DMS79 treated with DMSO at 0.1 percent for 48 hours (cell line): ENCODE measurements around the gene FREM2.
A peak's percentile ranks its signal among the peaks of the same experiment; 100 is the strongest.

Experiments used
- DNase-seq: peaks from one replicate; lab custom pipeline; 2025; lab: John Stamatoyannopoulos, UW

Gene FREM2

DNA sequence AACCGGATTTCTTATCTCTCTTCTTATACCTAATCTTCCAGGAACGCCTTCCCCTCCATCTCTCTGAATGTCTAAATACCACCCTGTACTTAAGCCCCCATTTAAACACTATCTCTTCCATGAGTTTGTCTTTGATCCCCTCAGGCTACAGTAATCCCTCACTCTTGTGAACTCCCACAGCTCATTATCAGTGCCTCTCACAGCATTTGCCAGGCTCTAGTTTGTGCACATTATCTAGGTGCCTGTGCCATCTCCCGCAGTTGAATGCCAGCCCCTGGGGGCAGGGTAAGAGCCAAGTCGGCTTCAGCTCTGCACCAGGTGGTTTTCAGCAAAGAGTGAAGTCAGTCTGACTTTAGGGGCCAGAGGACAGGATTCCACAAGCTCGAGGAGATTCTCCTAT lies 71.4 kb downstream of the FREM2 start:
- DNase-seq = no peak

GRCh38 chr13:38759390-38759789 lies 72.5 kb downstream of the FREM2 start:
- no peak for DNase-seq

GRCh38 chr13:38763446-38764381 lies 76.8 kb downstream of the FREM2 start:
- peak; percentile 24 for DNase-seq

DNA sequence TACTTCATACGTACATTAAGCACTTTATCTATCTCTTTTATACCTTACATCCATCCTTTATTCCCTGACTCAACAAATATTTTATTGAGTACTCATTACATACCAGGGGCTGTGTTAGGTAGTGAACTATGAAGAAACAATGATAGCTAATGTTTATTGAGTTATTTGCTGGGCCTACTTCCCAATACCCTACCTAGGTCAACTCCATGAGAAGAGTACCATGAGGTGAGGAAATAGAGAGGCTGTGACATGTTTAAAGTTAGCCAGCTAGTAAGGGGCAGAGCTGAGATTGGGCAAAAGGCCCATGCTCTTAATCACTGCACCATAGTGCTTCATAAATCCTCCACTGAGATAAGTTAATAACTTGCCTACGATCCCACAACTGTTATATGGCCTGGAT lies 79.9 kb downstream of the FREM2 start:
- DNase-seq = no peak

DNA sequence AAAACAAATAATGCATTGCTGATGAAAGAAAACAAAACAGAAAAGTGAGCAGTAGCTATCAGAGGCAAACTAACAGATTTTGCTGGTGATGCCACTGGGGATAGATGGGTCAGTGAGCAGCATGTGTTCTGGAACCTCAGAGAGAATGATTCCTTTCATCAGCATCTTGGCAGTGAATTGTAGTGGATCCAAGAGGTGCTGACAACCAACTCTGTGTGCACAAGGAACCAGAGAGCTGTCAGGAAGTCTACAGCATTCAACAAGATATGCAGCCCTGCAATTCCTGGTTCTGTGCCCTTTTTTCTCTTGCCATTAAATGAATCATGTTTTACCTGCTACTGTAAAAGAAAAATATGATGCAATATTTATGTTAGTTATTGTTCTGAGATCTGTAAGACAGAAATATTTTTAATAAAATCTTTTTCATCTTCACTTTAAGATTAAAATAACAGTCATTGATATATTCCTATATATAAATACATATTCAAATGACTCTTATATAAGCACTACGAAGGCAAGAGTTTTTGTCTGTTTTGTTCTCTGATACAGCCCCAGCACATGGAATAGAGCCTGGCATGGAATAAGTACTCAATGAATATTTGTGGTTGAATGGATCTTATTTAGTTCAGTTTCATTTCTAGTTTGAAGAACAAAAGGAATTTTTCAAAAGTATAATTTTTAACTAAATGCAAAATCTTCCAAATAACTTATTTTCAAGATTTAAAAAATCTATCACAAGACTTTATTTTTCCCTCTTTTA lies 80.8 kb downstream of the FREM2 start:
- no peak for DNase-seq

DNA sequence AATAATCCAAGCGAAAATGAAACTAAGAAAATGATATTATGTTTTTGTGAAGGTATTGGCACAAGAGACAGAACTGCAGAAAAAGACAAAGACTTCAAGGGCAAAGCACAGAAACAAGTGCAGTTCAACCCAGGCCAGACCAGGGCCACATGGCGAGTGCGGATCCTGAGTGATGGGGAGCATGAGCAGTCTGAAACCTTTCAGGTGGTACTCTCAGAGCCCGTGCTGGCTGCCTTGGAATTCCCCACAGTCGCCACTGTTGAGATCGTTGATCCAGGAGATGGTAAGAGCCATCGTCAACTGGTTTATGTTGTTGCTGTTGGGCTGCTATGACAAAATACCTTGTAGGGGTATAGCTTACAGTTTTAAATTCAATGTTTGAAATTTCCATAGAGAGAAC lies 82.6 kb downstream of the FREM2 start:
- no peak for DNase-seq

DNA sequence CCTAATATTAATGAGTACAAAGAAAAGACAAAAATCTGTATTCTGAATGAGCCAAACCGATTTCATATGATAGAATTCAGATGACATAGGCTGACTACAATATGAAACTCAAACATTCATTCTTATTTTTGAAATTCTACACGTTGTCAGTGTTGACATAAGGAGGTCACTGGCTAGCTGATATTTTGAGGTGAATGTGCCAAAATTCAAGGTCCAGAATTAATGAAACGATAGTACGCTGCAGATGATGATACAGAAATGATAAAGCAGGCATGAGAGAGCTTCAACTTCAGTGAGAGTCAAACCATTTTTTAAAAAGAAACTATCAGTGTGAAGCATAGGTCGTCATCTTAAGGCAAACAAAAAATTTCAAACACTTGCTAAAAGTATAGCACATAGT lies 88.2 kb downstream of the FREM2 start:
- DNase-seq = no peak

GRCh38 chr13:38777347-38778119 lies 90.7 kb downstream of the FREM2 start:
- no peak for DNase-seq

DNA sequence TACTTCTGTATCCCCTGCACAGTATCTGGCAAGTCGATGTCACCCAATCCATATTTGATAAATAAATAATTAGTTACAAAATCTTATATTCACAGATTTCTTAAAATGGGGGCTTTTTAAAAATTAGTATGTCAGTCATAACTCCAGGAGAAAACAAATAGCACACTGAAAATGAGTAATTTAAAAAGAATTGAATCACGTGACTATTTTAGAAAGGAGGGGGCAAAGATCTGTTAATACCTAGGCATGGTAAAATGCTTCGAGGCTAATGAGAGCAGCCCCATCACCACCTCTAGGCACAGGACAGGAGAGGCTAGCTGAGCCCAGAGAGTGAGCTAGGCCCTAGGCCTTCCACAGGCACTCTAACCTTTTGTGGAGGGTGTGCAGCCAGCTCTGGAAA lies 94.7 kb downstream of the FREM2 start:
- DNase-seq = no peak

DNA sequence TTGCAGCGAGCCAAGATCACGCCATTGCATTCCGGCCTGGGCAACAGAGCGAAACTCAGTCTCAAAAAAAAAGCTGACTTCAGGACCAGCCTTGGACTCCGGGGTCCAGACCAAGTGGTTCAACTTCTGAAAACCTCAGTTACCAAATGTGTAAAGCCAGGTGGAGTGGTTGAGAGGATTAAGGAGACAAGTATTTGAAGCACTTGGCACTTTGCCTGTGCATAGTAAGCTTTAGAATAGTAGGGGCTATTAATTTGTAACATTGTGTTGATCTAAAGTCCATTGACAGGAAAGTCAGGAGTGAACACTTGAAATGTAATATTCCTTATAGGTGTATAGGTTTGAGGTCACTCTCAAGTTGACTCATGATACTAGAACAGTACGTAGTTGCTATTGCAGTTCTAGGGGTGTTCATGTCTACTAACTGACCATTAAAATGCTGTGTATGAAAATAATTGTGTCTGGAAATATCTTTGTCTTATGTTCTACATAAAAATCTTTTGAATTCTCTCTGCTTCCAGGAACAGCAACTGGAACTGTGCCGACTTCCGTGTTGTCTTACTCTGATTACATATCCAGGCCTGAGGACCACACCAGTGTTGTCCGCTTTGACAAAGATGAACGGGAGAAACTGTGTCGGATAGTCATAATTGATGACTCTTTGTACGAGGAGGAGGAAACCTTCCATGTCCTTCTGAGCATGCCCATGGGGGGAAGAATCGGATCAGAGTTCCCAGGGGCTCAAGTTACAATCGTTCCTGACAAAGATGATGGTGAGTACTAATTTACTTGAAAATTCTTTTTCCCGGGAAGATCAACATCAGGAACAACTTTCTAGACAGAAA lies 97.4 kb downstream of the FREM2 start:
- no peak for DNase-seq

- DNase-seq = no peak
Measured at GRCh38 chr13:38785042-38785441, 98.2 kb downstream of the FREM2 start.

DNA sequence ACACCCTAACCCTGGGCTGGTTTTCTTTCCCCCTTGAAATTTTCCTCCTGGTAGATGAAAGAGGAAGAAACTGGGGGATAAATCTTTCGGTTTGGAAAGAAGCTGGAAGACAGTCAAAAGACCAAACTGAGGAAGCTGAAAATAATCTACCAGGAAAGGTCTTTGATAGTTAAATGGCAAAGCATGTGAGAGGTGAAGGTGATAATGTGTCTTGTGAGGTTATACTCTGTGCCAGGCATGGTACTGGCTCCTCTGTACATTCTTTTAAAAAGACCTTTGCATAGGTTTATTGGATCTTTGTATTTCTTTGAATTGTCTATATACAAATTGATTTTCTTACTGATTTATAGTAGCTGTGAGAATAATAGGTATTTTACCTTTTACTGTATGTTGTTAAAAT lies 98.6 kb downstream of the FREM2 start:
- DNase-seq = no peak

DNA sequence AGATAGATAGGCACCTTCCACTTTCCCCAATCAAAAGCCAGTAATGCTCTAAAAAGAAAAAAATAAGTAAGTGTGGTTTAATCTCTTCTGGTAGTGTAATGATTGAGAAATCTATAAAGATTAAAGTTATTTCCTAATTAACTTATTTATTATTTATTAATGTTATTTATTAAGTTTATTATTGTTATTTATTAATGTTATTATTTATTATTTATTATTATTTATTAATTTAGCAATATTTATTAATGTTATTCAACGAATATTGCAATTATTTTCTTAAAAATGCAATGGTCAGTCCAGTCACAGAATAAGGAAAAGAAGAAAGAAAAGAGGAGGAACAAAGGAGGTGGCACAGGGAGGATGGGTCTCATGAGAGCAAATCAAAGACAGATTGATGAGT lies 100.7 kb downstream of the FREM2 start:
- no peak for DNase-seq

DNA sequence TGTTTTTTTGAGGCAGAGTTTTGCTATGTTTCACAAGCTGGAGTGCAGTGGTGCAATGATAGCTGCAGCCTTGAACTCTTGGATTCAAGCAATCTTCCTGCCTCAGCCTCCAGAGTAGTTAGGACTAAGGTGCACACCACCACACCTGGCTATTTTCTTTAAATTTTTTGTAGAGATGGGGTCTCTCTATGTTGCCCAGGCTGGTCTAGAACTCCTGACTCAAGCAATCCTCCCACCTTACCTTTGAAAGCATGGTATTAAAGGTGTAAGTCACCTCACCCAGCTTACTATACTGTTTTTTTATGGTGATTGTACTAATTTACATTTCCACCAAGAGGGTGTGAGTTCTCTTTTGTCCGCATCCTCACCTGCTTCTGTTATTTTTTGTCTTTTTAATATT lies 110.0 kb downstream of the FREM2 start:
- DNase-seq = no peak

GRCh38 chr13:38803531-38803930 lies 116.7 kb downstream of the FREM2 start:
- DNase-seq = no peak

DNA sequence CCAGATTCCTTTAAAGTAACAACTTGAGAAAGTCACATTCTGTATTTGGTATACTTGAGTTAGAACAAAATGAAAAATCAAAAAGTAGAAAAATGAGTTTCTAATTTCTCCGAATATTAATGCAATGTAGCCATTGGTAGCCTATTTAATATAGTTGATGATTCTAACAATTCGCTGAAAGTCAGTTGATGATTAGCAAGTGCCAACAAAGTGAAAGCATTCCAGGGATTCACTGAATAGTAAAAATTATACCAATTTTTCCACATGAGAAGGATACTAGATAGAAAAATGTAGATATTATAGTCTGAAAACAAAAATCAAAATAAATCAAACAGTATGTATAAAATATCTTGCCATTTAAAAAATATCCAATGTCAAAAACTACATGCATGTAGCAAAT lies 117.2 kb downstream of the FREM2 start:
- no peak for DNase-seq

GRCh38 chr13:38804536-38804935 lies 117.7 kb downstream of the FREM2 start:
- DNase-seq = no peak

DNA sequence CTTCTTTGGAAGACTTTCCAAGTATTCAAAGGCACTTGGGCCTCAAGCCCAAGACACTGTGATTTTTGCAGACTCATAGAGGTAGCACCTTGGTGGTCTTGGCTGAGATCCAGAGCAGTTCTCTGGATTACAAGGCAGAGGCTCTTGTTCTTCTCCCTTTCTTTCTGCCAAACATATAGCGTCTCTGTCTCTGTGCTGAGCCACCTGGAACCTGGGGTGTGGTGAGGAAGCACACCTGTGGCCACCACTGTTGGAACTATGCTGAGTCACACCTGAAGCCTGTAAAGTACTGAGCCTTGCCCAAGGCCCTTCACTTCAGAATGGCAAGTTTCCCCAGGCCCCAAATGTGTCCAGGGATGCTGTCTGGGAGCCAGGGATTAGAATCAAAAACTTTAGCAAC lies 127.5 kb downstream of the FREM2 start:
- no peak for DNase-seq

GRCh38 chr13:38819053-38819452 lies 132.2 kb downstream of the FREM2 start:
- DNase-seq = no peak

DNA sequence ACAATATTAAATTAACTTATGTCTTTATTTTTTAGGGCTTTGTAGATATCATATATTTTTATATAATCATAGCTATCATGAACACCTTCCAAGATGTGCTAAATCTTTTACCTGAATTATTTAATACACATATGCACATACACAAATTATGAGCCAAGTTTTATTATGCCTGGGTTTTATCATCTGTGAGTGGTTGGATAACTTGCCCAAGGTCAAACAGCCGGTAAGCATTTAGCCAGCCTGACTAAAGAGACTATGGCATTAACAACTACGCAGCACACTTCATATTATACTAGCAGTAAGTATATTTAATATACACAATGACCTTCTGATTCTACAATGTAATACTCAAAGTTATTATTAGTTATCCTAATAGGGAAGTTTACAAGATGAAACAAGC lies 132.7 kb downstream of the FREM2 start:
- DNase-seq = no peak

GRCh38 chr13:38821770-38822551 lies 135.1 kb downstream of the FREM2 start:
- DNase-seq = no peak
